Loucy (cell line): ENCODE measurements around the gene OR52I1.

Source experiments
- EZH2phosphoT487 ChIP-seq: fragments of 200-600 bp; IDR thresholded peaks from 2 replicates; pipeline ENCODE4 v1.6.1; 2018; ENCODE audit warnings: antibody characterized with exemption, mild to moderate bottlenecking, moderate library complexity, borderline replicate concordance
- TF ChIP-seq, protein P1 (sequence below): fragments of 200-600 bp; sonication (generic); conservative IDR thresholded peaks from 2 replicates; pipeline ENCODE4 v1.5.1; 2014; ENCODE audit warnings: mild to moderate bottlenecking, antibody characterized with exemption, low read length

DNA sequence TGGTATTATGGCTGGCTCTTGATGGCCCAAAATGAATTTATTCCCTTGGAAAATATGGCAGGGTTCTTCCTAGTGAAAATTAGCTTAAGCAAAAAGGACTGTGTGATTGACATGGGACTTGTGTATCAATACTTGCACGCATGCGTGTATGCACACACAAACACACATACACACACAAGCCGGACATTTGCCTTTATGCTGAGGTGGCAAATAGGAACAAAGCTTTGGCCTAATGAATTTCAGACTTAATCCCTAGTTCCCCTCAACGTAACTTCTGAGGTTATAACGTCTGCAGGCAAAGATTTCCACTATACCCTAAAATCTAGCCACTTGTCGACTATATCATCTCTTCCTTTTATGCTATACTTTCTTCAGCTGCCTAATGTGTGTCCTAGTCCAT, 15.2 kb upstream of the OR52I1 start:
- TF ChIP-seq, protein P1, sequence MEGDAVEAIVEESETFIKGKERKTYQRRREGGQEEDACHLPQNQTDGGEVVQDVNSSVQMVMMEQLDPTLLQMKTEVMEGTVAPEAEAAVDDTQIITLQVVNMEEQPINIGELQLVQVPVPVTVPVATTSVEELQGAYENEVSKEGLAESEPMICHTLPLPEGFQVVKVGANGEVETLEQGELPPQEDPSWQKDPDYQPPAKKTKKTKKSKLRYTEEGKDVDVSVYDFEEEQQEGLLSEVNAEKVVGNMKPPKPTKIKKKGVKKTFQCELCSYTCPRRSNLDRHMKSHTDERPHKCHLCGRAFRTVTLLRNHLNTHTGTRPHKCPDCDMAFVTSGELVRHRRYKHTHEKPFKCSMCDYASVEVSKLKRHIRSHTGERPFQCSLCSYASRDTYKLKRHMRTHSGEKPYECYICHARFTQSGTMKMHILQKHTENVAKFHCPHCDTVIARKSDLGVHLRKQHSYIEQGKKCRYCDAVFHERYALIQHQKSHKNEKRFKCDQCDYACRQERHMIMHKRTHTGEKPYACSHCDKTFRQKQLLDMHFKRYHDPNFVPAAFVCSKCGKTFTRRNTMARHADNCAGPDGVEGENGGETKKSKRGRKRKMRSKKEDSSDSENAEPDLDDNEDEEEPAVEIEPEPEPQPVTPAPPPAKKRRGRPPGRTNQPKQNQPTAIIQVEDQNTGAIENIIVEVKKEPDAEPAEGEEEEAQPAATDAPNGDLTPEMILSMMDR, result no peak
- no peak for TF ChIP-seq EZH2phosphoT487
